Astrocyte of the hippocampus (primary cell): Measurements from ENCODE around the gene ATRNL1.
"Not testable (repeated sequence)": the region's sequence is repeated elsewhere in the genome, so short reads cannot be mapped to it uniquely, and the experiment has no call there.

Experiments used
- DNase-seq: peaks from one replicate; pipeline ENCODE4 v3.0.0; 2011; ENCODE audit warnings: low read depth, low spot score

Gene ATRNL1

GRCh38 chr10:115760131-115760530, 667.0 kb downstream of the ATRNL1 start:
- no peak for DNase-seq

- no peak for DNase-seq
Measured at GRCh38 chr10:115761166-115761565, 668.0 kb downstream of the ATRNL1 start.

GRCh38 chr10:115762029-115762428, 668.9 kb downstream of the ATRNL1 start:
- peak; percentile 42 for DNase-seq

- DNase-seq, result no peak
Measured at GRCh38 chr10:115771755-115772154, 678.6 kb downstream of the ATRNL1 start.

GRCh38 chr10:115772606-115773005, 679.4 kb downstream of the ATRNL1 start:
- peak; percentile 74 for DNase-seq

GRCh38 chr10:115773832-115774231, 680.7 kb downstream of the ATRNL1 start:
- DNase-seq, result no peak

- DNase-seq, result no peak
Measured at GRCh38 chr10:115774721-115775120, 681.6 kb downstream of the ATRNL1 start.

GRCh38 chr10:115777646-115778045, 684.5 kb downstream of the ATRNL1 start:
- DNase-seq, result no peak

GRCh38 chr10:115790220-115790619, 697.1 kb downstream of the ATRNL1 start:
- DNase-seq, result no peak

GRCh38 chr10:115795964-115796363, 702.8 kb downstream of the ATRNL1 start:
- no peak for DNase-seq

- DNase-seq, result peak; percentile 6
Measured at GRCh38 chr10:115801457-115801856, 708.3 kb downstream of the ATRNL1 start.

- DNase-seq, result no peak
Measured at GRCh38 chr10:115801992-115802391, 708.8 kb downstream of the ATRNL1 start.

GRCh38 chr10:115802911-115803310, 709.7 kb downstream of the ATRNL1 start:
- DNase-seq, result no peak

GRCh38 chr10:115814542-115814941, 721.4 kb downstream of the ATRNL1 start:
- no peak for DNase-seq

- peak; percentile 22 for DNase-seq
Measured at GRCh38 chr10:115818012-115818411, 724.8 kb downstream of the ATRNL1 start.

- no peak for DNase-seq
Measured at GRCh38 chr10:115826396-115826795, 733.2 kb downstream of the ATRNL1 start.

GRCh38 chr10:115827231-115828009, 734.3 kb downstream of the ATRNL1 start:
- DNase-seq, result peak; percentile 72

GRCh38 chr10:115828182-115828581, 735.0 kb downstream of the ATRNL1 start:
- DNase-seq, result not testable (repeated sequence)

GRCh38 chr10:115829521-115830205, 736.5 kb downstream of the ATRNL1 start:
- DNase-seq, result peak; percentile 23

- DNase-seq, result peak; percentile 65
Measured at GRCh38 chr10:115830265-115830970, 737.3 kb downstream of the ATRNL1 start.

GRCh38 chr10:115831016-115831415, 737.9 kb downstream of the ATRNL1 start:
- no peak for DNase-seq

- DNase-seq, result no peak
Measured at GRCh38 chr10:115833119-115833518, 740.0 kb downstream of the ATRNL1 start.
